HepG2 (cell line): Measurements from ENCODE around the gene JMJD4. TPM values are rescaled to one million over a fixed set of nuclear protein-coding genes. Genes with fewer than 3 reads are reported as not detected.

Source experiments
- CBX2 ChIP-seq, 2 experiments: fragments of 200-600 bp in 1 of 2; sonication (generic); formaldehyde crosslinking in 1 of 2; IDR thresholded peaks; 2 replicates each; pipeline versions ENCODE4 v1.7.0 to v1.8.1; 2018 to 2022; ENCODE audit warnings: low read depth in 2 of 2, low read length in 1 of 2, mild to moderate bottlenecking in 1 of 2, missing genetic modification reagents in 1 of 2
- ESRRA ChIP-seq: sonication (generic); formaldehyde crosslinking; IDR thresholded peaks from 2 replicates; pipeline ENCODE4 v1.5.1; 2020; ENCODE audit warnings: mild to moderate bottlenecking, low read depth, missing genetic modification reagents
- HMGXB3 ChIP-seq: sonication (generic); formaldehyde crosslinking; IDR thresholded peaks from 2 replicates; pipeline ENCODE4 v1.4.0; 2020; ENCODE audit warnings: missing genetic modification reagents, borderline replicate concordance
- IKZF1 ChIP-seq: fragments of 450-650 bp; IDR thresholded peaks from 2 replicates; pipeline ENCODE4 v1.7.1; 2016
- KMT2A ChIP-seq: sonication (generic); formaldehyde crosslinking; IDR thresholded peaks from 2 replicates; pipeline ENCODE4 v1.4.0; 2020; ENCODE audit warnings: missing genetic modification reagents
- MEIS1 ChIP-seq: sonication (generic); formaldehyde crosslinking; IDR thresholded peaks from 2 replicates; pipeline ENCODE4 v1.9.0; 2021; ENCODE audit warnings: mild to moderate bottlenecking, missing genetic modification reagents, moderate library complexity, borderline replicate concordance
- PAX8 ChIP-seq: sonication (generic); formaldehyde crosslinking; IDR thresholded peaks from 2 replicates; pipeline ENCODE4 v1.8.0; 2022; ENCODE audit warnings: mild to moderate bottlenecking, missing genetic modification reagents, borderline replicate concordance
- PPARG ChIP-seq: conservative IDR thresholded peaks from 2 replicates; pipeline ENCODE4 v1.6.1; 2016; ENCODE audit warnings: missing biosample characterization, missing genetic modification reagents
- SOX5 ChIP-seq: IDR thresholded peaks from 2 replicates; pipeline ENCODE4 v1.6.1; 2016; ENCODE audit warnings: borderline replicate concordance
- SRSF1 ChIP-seq: fragments of 200-400 bp; formaldehyde crosslinking; optimal IDR thresholded peaks from 2 replicates; pipeline ENCODE3; 2017; ENCODE audit warnings: mild to moderate bottlenecking, low read depth, low read length, moderate library complexity
- TBL1XR1 ChIP-seq: fragments of 150-350 bp; IDR thresholded peaks from 2 replicates; pipeline ENCODE4 v1.6.1; 2014; ENCODE audit warnings: borderline replicate concordance, low read length; ENCODE audit not compliant: partially characterized antibody
- THAP8 ChIP-seq: sonication (generic); formaldehyde crosslinking; IDR thresholded peaks from 2 replicates; pipeline ENCODE4 v1.5.1; 2020; ENCODE audit warnings: missing genetic modification reagents, mild to moderate bottlenecking, borderline replicate concordance
- TMF1 ChIP-seq: sonication (generic); formaldehyde crosslinking; IDR thresholded peaks from 2 replicates; pipeline ENCODE4 v1.8.1; 2022; ENCODE audit warnings: low read depth, missing genetic modification reagents
- ZBED4 ChIP-seq: sonication (generic); formaldehyde crosslinking; IDR thresholded peaks from 2 replicates; pipeline ENCODE4 v1.4.0; 2020; ENCODE audit warnings: missing genetic modification reagents, borderline replicate concordance
- ZNF280D ChIP-seq: sonication (generic); formaldehyde crosslinking; IDR thresholded peaks from 2 replicates; pipeline ENCODE4 v1.5.1; 2020; ENCODE audit warnings: mild to moderate bottlenecking, missing genetic modification reagents
- ZNF34 ChIP-seq: sonication (generic); formaldehyde crosslinking; IDR thresholded peaks from 2 replicates; pipeline ENCODE4 v1.4.0; 2020; ENCODE audit warnings: mild to moderate bottlenecking, missing genetic modification reagents, borderline replicate concordance
- polyA plus RNA-seq, 8 experiments: library from polyadenylated mRNA; depleted of rRNA in 3 of 8; stranded (reverse) in 7 of 8; unstranded in 1 of 8; fragments of >200 nt; fragmentation: Illumina TruSeq in 4 of 8; extraction: Trizol in 4 of 8; gene quantifications; 2 replicates each; pipeline versions ENCODE4 v1.2.1 to v1.2.3, GENCODE V29; 2011 to 2016; ENCODE audit warnings: low read depth in 4 of 8, missing spikeins in 1 of 8, mixed read lengths in 1 of 8; ENCODE audit not compliant: insufficient read depth in 1 of 8
- total RNA-seq, 5 experiments: library from RNA; depleted of rRNA; stranded (reverse); fragments of >200 nt; fragmentation: Illumina TruSeq; extraction: Trizol; gene quantifications; 2 replicates each; pipeline ENCODE4 v1.2.3, GENCODE V29; 2016; ENCODE audit warnings: low read depth in 1 of 5

Gene JMJD4
- total and polyA plus RNA-seq, 2 of the 13 experiments (the other 11 are each of a cell fraction or from before 2014, with no cell fraction given): 10.2 to 29.0 TPM

- TF ChIP-seq CBX2 (IDR thresholded peaks at IDR 0.05; ENCODE audit: low read depth, low read length) (no peak), CBX2 (CRISPR knock-in tag; IDR thresholded peaks at IDR 0.05; ENCODE audit: low read depth) (no peak), MEIS1 (CRISPR knock-in tag) (peak; percentile 74; the same call in 1 of the 2 replicates), HMGXB3 (CRISPR knock-in tag) (peak; percentile 82; the same call in 1 of the 2 replicates), PPARG (CRISPR knock-in tag) (no peak; the same call in 1 of the 2 replicates), ZBED4 (CRISPR knock-in tag) (peak; percentile 85), KMT2A (CRISPR knock-in tag) (peak; percentile 99), SOX5 (CRISPR knock-in tag) (peak; percentile 60), ZNF280D (CRISPR knock-in tag) (peak; percentile 72; the same call in 1 of the 2 replicates), TBL1XR1 (no peak), ZNF34 (CRISPR knock-in tag) (peak; percentile 44; the same call in 1 of the 2 replicates), IKZF1 (no peak), PAX8 (CRISPR knock-in tag) (peak; percentile 64; the same call in 1 of the 2 replicates), TMF1 (CRISPR knock-in tag) (peak; percentile 97), ESRRA (peak; percentile 86; the same call in 1 of the 2 replicates), SRSF1 (peak; percentile 50), THAP8 (CRISPR knock-in tag) (no peak; the same call in 1 of the 2 replicates)
Observed at GRCh38 chr1:227734856-227735538, at the start of gene JMJD4, which contains the start of gene SNAP47 (continued).
